GM12878 (cell line): ENCODE results near the gene UGGT2. TPM values are rescaled to one million over a fixed set of nuclear protein-coding genes. Genes with fewer than 3 reads are reported as not detected.

Experiments
- ATAC-seq: fragments of 200-7000 bp; cut with Tn5 transposase; 3 replicates; pipeline ENCODE4 v1.9.1; 2020; ENCODE audit warnings: mild to moderate bottlenecking, moderate library complexity
- BruUV-seq: library from RNA; stranded (reverse); fragments of 400-500 nt; replicated peaks from 2 replicates; lab custom pipeline; 2021; lab: Mats Ljungman, UMichigan
- CTCF ChIA-PET: fragments of 300-600 bp; sonication (Branson Sonifier 250); formaldehyde crosslinking; extraction: SDS; loops from one replicate; lab custom pipeline; 2021; ENCODE audit warnings: inconsistent platforms; lab: Yijun Ruan, JAX
- POLR2A ChIA-PET: fragments of 350-600 bp; formaldehyde crosslinking; extraction: SDS; loops from one replicate; lab custom pipeline; 2021; ENCODE audit warnings: inconsistent platforms; lab: Charles Lee
- RAD21 ChIA-PET: fragments of 300-600 bp; sonication (Branson Sonifier 250); formaldehyde crosslinking; loops from one replicate; lab custom pipeline; 2023; ENCODE audit warnings: antibody characterized with exemption; ENCODE audit not compliant: unreplicated experiment; lab: Charles Lee
- SMC1A ChIA-PET: fragments of 300-600 bp; sonication (Branson Sonifier 250); formaldehyde crosslinking; loops from one replicate; lab custom pipeline; 2023; ENCODE audit not compliant: unreplicated experiment, uncharacterized antibody; lab: Charles Lee
- DNase-seq: peaks from one replicate; pipeline ENCODE4 v3.0.0-alpha.2; 2011; ENCODE audit warnings: low read depth, low spot score
- FAIRE-seq: peaks from 3 replicates; lab custom pipeline; 2011; peaks lifted over from hg19 to GRCh38; lab: Jason Lieb, UNC
- H2AFZ ChIP-seq: 2 replicates; pipeline ENCODE4 v1.6.0; 2011; ENCODE audit warnings: low read depth, low read length, control low read depth; ENCODE audit not compliant: control insufficient read depth
- H3K27ac ChIP-seq: 2 replicates; pipeline ENCODE4 v1.5.1; 2011; ENCODE audit warnings: control low read depth; ENCODE audit not compliant: control insufficient read depth, insufficient read depth
- H3K27me3 ChIP-seq, 2 experiments: replicated peaks in 1 of 2; 2 replicates each; pipeline versions ENCODE4 v1.6.0 to v1.6.1; 2011; ENCODE audit warnings: low read length in 1 of 2; ENCODE audit not compliant: control insufficient read depth in 2 of 2, insufficient read depth in 2 of 2
- H3K36me3 ChIP-seq, 2 experiments: 2 replicates each; pipeline ENCODE4 v1.5.1; 2011; ENCODE audit warnings: low read length in 1 of 2; ENCODE audit not compliant: control insufficient read depth in 2 of 2, insufficient read depth in 2 of 2
- H3K4me1 ChIP-seq: 2 replicates; pipeline ENCODE4 v1.6.1; 2011; ENCODE audit warnings: mild to moderate bottlenecking, low read length, moderate library complexity, mixed read lengths; ENCODE audit not compliant: control insufficient read depth, insufficient read depth
- H3K4me2 ChIP-seq: 2 replicates; pipeline ENCODE4 v1.6.0; 2011; ENCODE audit warnings: control low read depth; ENCODE audit not compliant: control insufficient read depth, insufficient read depth
- H3K4me3 ChIP-seq: fragments of 200-600 bp; sonication (generic); 2 replicates; pipeline ENCODE4 v1.5.1; 2016
- H3K79me2 ChIP-seq: 2 replicates; pipeline ENCODE4 v1.6.0; 2011; ENCODE audit warnings: low read length; ENCODE audit not compliant: control insufficient read depth, insufficient read depth
- H3K9ac ChIP-seq: 2 replicates; pipeline ENCODE4 v1.8.0; 2011; ENCODE audit warnings: low read length, control low read depth, mixed read lengths; ENCODE audit not compliant: control insufficient read depth, insufficient read depth
- H3K9me3 ChIP-seq: replicated peaks from 3 replicates; pipeline ENCODE4 v1.5.1; 2011; ENCODE audit warnings: mild to moderate bottlenecking, low read length; ENCODE audit not compliant: control insufficient read depth, insufficient read depth
- H4K20me1 ChIP-seq: 2 replicates; pipeline ENCODE4 v1.6.0; 2011; ENCODE audit not compliant: control insufficient read depth, insufficient read depth
- NR2C2 ChIP-seq: IDR thresholded peaks from 2 replicates; pipeline ENCODE4 v1.6.1; 2011; ENCODE audit warnings: borderline replicate concordance, low read depth; ENCODE audit not compliant: control insufficient read depth, insufficient read length
- POLR2A ChIP-seq: IDR thresholded peaks from 2 replicates; pipeline ENCODE4 v1.6.1; 2011; ENCODE audit warnings: low read depth, mild to moderate bottlenecking, low read length
- PRDM15 ChIP-seq: fragments of 450-650 bp; formaldehyde crosslinking; IDR thresholded peaks from 2 replicates; pipeline ENCODE4 v1.4.0; 2020; ENCODE audit warnings: mild to moderate bottlenecking, moderate library complexity
- SP1 ChIP-seq: IDR thresholded peaks from one replicate; pipeline ENCODE4 v1.6.1; 2011; ENCODE audit warnings: low read depth, low read length
- YY1 ChIP-seq: IDR thresholded peaks from 2 replicates; pipeline ENCODE4 v1.6.1; 2011; ENCODE audit warnings: low read depth, mild to moderate bottlenecking, low read length
- WGBS: methylation state at CpG from one replicate; pipeline ENCODE4 v1.1.6; 2016; ENCODE audit warnings: low lambda C conversion rate; ENCODE audit not compliant: insufficient replicate concordance, insufficient coverage; ENCODE audit errors: missing lambda C conversion rate; 5-methylcytosine and 5-hydroxymethylcytosine counted together
- in situ Hi-C: fragments of 300-500 bp; cut with MboI; formaldehyde crosslinking; loops from 9 replicates; pipeline ENCODE4 v1.14.3; 2018; ENCODE audit warnings: mixed read lengths
- intact Hi-C: fragments of 100-400 bp; cut with micrococcal nuclease; formaldehyde crosslinking; loops from one replicate; pipeline ENCODE4 v1.14.2; 2022; ENCODE audit not compliant: unreplicated experiment
- polyA plus RNA-seq, 11 experiments: library from polyadenylated mRNA; depleted of rRNA in 4 of 11; unstranded in 6 of 11; stranded (reverse) in 5 of 11; fragments of >200 nt; fragmentation: Nextera tagmentation in 4 of 11; fragmentation: Illumina TruSeq in 1 of 11; extraction: Ambion mirVana in 4 of 11; extraction: Trizol in 1 of 11; gene quantifications; 1 replicate in 1 of 11; 2 replicates in 10 of 11; pipeline versions ENCODE4 v1.2.1 to v1.2.3, GENCODE V29; 2011 to 2016; ENCODE audit warnings: inconsistent platforms in 2 of 11, missing spikeins in 2 of 11, low read depth in 1 of 11
- total RNA-seq, 4 experiments: library from RNA; depleted of rRNA in 3 of 4; stranded (reverse); fragments of >200 nt in 3 of 4; fragmentation: Illumina TruSeq in 1 of 4; extraction: Trizol in 1 of 4; gene quantifications; 2 replicates each; pipeline versions ENCODE4 v1.2.1 to v1.2.3, GENCODE V29; 2013 to 2021
- TF ChIP-seq, protein P1 (sequence below): fragments of 150-350 bp; IDR thresholded peaks from 2 replicates; pipeline ENCODE4 v1.6.1; 2014; ENCODE audit warnings: mild to moderate bottlenecking, low read depth, low read length
- TF ChIP-seq, protein P2 (sequence below): fragments of 450-650 bp; IDR thresholded peaks from 2 replicates; pipeline ENCODE4 v1.6.1; 2017; ENCODE audit warnings: borderline replicate concordance

UGGT2 gene
- total and polyA plus RNA-seq, 10 of the 15 experiments (the other 5 are each of a cell fraction or from before 2014, with no cell fraction given), result 4.9 to 29.0 (median 17.3) TPM

- TF ChIP-seq, protein P1, sequence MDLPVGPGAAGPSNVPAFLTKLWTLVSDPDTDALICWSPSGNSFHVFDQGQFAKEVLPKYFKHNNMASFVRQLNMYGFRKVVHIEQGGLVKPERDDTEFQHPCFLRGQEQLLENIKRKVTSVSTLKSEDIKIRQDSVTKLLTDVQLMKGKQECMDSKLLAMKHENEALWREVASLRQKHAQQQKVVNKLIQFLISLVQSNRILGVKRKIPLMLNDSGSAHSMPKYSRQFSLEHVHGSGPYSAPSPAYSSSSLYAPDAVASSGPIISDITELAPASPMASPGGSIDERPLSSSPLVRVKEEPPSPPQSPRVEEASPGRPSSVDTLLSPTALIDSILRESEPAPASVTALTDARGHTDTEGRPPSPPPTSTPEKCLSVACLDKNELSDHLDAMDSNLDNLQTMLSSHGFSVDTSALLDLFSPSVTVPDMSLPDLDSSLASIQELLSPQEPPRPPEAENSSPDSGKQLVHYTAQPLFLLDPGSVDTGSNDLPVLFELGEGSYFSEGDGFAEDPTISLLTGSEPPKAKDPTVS, result no peak
- no peak for TF ChIP-seq NR2C2
Observed at GRCh38 chr13:96081888-96082287, 28.7 kb upstream of the UGGT2 start (continued).

- Histone ChIP-seq H3K79me2 (no peaks in the 10 kb centered on the region), H3K27me3 (no peaks in the 10 kb centered on the region; a peak in 2 of 4 replicates), H3K9me3 (no peaks in the 10 kb centered on the region), H3K9ac (no peak overlapping the region), H3K4me1 (no peaks in the 10 kb centered on the region), H3K4me3 (no peak overlapping the region), H4K20me1 (no peaks in the 10 kb centered on the region), H3K4me2 (no peak overlapping the region), H3K27ac (no peak overlapping the region), H2AFZ (no peak overlapping the region), H3K36me3 (no peaks in the 10 kb centered on the region)
- DNase-seq (no peak), FAIRE-seq (no peak), ATAC-seq (no peak)
- 68% methylated on average over 5 of the region's 5 CpGs for WGBS
- in situ Hi-C loops, result no loop called here
- intact Hi-C loops, result no loop called here
- CTCF ChIA-PET, result interaction anchor here (0.8 to 2.8 kb wide), 2 partner anchors 16 to 61 kb away, joined by 3 to 11 read pairs; no protein-coding TSS in a partner anchor
- POLR2A ChIA-PET, result no interaction called here
- RAD21 ChIA-PET, result no interaction called here
- SMC1A ChIA-PET, result interaction anchor here (0.6 to 1.1 kb wide), 3 partner anchors 14 to 59 kb away, joined by 3 read pairs; no protein-coding TSS in a partner anchor
- BruUV-seq, result no TSS peak
- no peak for TF ChIP-seq YY1
- no peak for TF ChIP-seq SP1
- TF ChIP-seq, protein P2, sequence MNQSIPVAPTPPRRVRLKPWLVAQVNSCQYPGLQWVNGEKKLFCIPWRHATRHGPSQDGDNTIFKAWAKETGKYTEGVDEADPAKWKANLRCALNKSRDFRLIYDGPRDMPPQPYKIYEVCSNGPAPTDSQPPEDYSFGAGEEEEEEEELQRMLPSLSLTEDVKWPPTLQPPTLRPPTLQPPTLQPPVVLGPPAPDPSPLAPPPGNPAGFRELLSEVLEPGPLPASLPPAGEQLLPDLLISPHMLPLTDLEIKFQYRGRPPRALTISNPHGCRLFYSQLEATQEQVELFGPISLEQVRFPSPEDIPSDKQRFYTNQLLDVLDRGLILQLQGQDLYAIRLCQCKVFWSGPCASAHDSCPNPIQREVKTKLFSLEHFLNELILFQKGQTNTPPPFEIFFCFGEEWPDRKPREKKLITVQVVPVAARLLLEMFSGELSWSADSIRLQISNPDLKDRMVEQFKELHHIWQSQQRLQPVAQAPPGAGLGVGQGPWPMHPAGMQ, result no peak
- no peak for TF ChIP-seq POLR2A
- no peak for TF ChIP-seq PRDM15 (CRISPR knock-in tag)
Observed at GRCh38 chr13:96080676-96081075, 27.5 kb upstream of the UGGT2 start.
